SK-N-SH (cell line): ENCODE data around the gene TUBB6. TPM values are rescaled to one million over a fixed set of nuclear protein-coding genes. Genes with fewer than 3 reads are reported as not detected.

ENCODE experiments used
- CTCF ChIA-PET: fragments of 300-600, 350-600 bp; formaldehyde crosslinking; extraction: SDS; loops from one replicate; lab custom pipeline; 2021; lab: Yijun Ruan, JAX
- POLR2A ChIA-PET: fragments of 350-600 bp; sonication (Branson Sonifier 250); formaldehyde crosslinking; extraction: SDS; loops from one replicate; lab custom pipeline; 2020; ENCODE audit warnings: antibody characterized with exemption, inconsistent platforms; lab: Yijun Ruan, JAX
- DNase-seq: peaks from one replicate; pipeline ENCODE4 v3.0.0; 2012
- H2AFZ ChIP-seq: fragments of 200-600 bp; sonication (generic); 2 replicates; pipeline ENCODE4 v1.8.1; 2016; ENCODE audit warnings: antibody characterized with exemption, mild to moderate bottlenecking, low read depth
- H3F3A ChIP-seq: fragments of 200-600 bp; sonication (generic); replicated peaks from 2 replicates; pipeline ENCODE3; 2016; ENCODE audit warnings: antibody characterized with exemption, mild to moderate bottlenecking; ENCODE audit not compliant: insufficient read depth
- H3K27ac ChIP-seq, 2 experiments: fragments of 200-500 bp in 1 of 2; fragments of 200-600 bp in 1 of 2; sonication (Bioruptor generic) in 1 of 2; sonication (generic), shearing (Covaris generic) in 1 of 2; 2 replicates each; pipeline versions ENCODE4 v1.5.1 to v1.6.1; 2014 to 2016; ENCODE audit warnings: low read depth in 2 of 2, inconsistent platforms in 1 of 2, low read length in 1 of 2, mild to moderate bottlenecking in 1 of 2, mixed read lengths in 1 of 2
- H3K27me3 ChIP-seq: fragments of 200-600 bp; sonication (generic), shearing (Covaris generic); 2 replicates; pipeline ENCODE4 v1.6.1; 2016; ENCODE audit warnings: mixed run types; ENCODE audit not compliant: insufficient read depth
- H3K36me3 ChIP-seq, 2 experiments: fragments of 200-500 bp in 1 of 2; fragments of 200-600 bp in 1 of 2; sonication (Bioruptor generic) in 1 of 2; sonication (generic) in 1 of 2; replicated peaks in 1 of 2; 2 replicates each; pipeline versions ENCODE3 to v1.5.1; 2014 to 2016; ENCODE audit warnings: low read length in 1 of 2, mild to moderate bottlenecking in 1 of 2; ENCODE audit not compliant: insufficient read depth in 2 of 2, control insufficient read depth in 1 of 2
- H3K4me1 ChIP-seq, 2 experiments: fragments of 200-500 bp in 1 of 2; fragments of 200-600 bp in 1 of 2; sonication (Bioruptor generic) in 1 of 2; sonication (generic), shearing (Covaris generic) in 1 of 2; 2 replicates each; pipeline versions ENCODE4 v1.5.1 to v1.6.1; 2014 to 2016; ENCODE audit warnings: low read depth in 1 of 2, low read length in 1 of 2, mixed run types in 1 of 2; ENCODE audit not compliant: insufficient read depth in 2 of 2, control insufficient read depth in 1 of 2
- H3K4me2 ChIP-seq: fragments of 200-600 bp; sonication (generic), shearing (Covaris generic); 2 replicates; pipeline ENCODE4 v1.6.1; 2017; ENCODE audit warnings: mixed run types
- H3K4me3 ChIP-seq, 2 experiments: fragments of 200-500 bp in 1 of 2; fragments of 200-600 bp in 1 of 2; sonication (Bioruptor generic) in 1 of 2; sonication (generic), shearing (Covaris generic) in 1 of 2; 2 replicates each; pipeline versions ENCODE4 v1.5.1 to v1.8.1; 2014 to 2016; ENCODE audit warnings: low read depth in 2 of 2, inconsistent platforms in 1 of 2, low read length in 1 of 2, mild to moderate bottlenecking in 1 of 2, mixed read lengths in 1 of 2, moderate library complexity in 1 of 2
- H3K79me2 ChIP-seq: fragments of 200-600 bp; sonication (generic); 2 replicates; pipeline ENCODE4 v1.8.1; 2017; ENCODE audit warnings: mild to moderate bottlenecking; ENCODE audit not compliant: insufficient read depth
- H3K9ac ChIP-seq: fragments of 200-600 bp; sonication (generic); 2 replicates; pipeline ENCODE4 v1.6.1; 2017; ENCODE audit warnings: mixed run types
- H3K9me2 ChIP-seq: fragments of 200-600 bp; sonication (generic); 2 replicates; pipeline ENCODE4 v1.6.1; 2017; ENCODE audit warnings: mixed run types
- H3K9me3 ChIP-seq: fragments of 200-600 bp; sonication (generic); 2 replicates; pipeline ENCODE4 v1.6.1; 2017; ENCODE audit warnings: mixed run types, mild to moderate bottlenecking, moderate library complexity
- H4K20me1 ChIP-seq: fragments of 200-600 bp; sonication (generic); 2 replicates; pipeline ENCODE4 v1.6.1; 2017; ENCODE audit warnings: mild to moderate bottlenecking, mixed run types; ENCODE audit not compliant: insufficient read depth
- CTCF ChIP-seq: fragments of 200-600 bp; sonication (generic); IDR thresholded peaks from 2 replicates; pipeline ENCODE4 v1.6.1; 2017; ENCODE audit warnings: antibody characterized with exemption, mild to moderate bottlenecking, moderate library complexity
- EZH2phosphoT487 ChIP-seq: fragments of 200-600 bp; sonication (generic); IDR thresholded peaks from 2 replicates; pipeline ENCODE4 v1.6.1; 2017; ENCODE audit warnings: low read depth, mixed run types, mild to moderate bottlenecking, antibody characterized with exemption, moderate library complexity, borderline replicate concordance
- JUND ChIP-seq: IDR thresholded peaks from 2 replicates; pipeline ENCODE4 v1.4.0; 2012
- MAX ChIP-seq: IDR thresholded peaks from 2 replicates; pipeline ENCODE4 v1.4.0; 2012; ENCODE audit warnings: low read depth
- NRF1 ChIP-seq: IDR thresholded peaks from 2 replicates; pipeline ENCODE4 v1.6.1; 2012; ENCODE audit warnings: low read depth, mild to moderate bottlenecking, low read length
- SMC3 ChIP-seq: IDR thresholded peaks from 2 replicates; pipeline ENCODE4 v1.6.1; 2012; ENCODE audit warnings: low read depth, low read length, improper control_type of control experiment
- TAF1 ChIP-seq: IDR thresholded peaks from 2 replicates; pipeline ENCODE4 v1.6.1; 2012; ENCODE audit warnings: low read depth, mild to moderate bottlenecking, low read length, moderate library complexity, borderline replicate concordance
- TCF12 ChIP-seq: IDR thresholded peaks from 2 replicates; pipeline ENCODE4 v1.4.0; 2012
- USF1 ChIP-seq: IDR thresholded peaks from 2 replicates; pipeline ENCODE4 v1.4.0; 2012; ENCODE audit warnings: low read depth, borderline replicate concordance
- WGBS: methylation state at CpG from one replicate; pipeline ENCODE4 v1.1.6; 2017; ENCODE audit warnings: low lambda C conversion rate; 5-methylcytosine and 5-hydroxymethylcytosine counted together
- polyA plus RNA-seq, 3 experiments: library from polyadenylated mRNA; depleted of rRNA; stranded (reverse); fragments of >200 nt; gene quantifications; 2 replicates each; pipeline ENCODE4 v1.2.3, GENCODE V29; 2012
- TF ChIP-seq, protein P1 (sequence below): fragments of 150-350 bp; IDR thresholded peaks from 2 replicates; pipeline ENCODE4 v1.6.1; 2017; ENCODE audit warnings: antibody characterized with exemption, low read length, low read depth, borderline replicate concordance

TUBB6 gene
- polyA plus RNA-seq, 1 of the 3 experiments (the other 2 are of a cell fraction) = 387 TPM

DNA sequence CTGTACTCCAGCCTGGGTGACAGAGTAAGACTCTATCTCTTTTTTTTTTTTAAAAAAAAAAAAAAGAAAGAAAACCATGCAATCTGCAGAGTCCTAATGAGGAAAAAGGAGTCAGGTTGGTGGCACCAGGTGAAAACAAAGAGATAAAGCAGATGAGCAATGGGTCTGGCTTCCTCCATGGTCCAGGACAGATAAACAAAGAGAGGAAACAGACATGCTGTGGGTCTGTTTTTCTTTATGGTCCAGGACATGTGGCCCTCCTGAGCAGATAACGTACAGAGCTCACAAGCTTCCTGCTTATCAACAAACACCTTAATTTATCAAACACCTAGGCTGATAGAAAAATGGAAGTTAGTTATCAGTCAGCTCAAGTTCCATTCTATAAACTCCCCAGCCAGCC lies 24.4 kb upstream of the TUBB6 start (continued):
- TF ChIP-seq MAX (no peak), TCF12 (no peak)

- H3K4me3 ChIP-seq = peak overlapping the region; percentile 53 to 60
- H3K27ac ChIP-seq = no peak overlapping the region
- H3K9me3 ChIP-seq = no peaks in the 10 kb centered on the region
- ChIA-PET CTCF (interaction anchor here (0.7 to 4.1 kb wide), 3 partner anchors 8 to 82 kb away, joined by 3 to 27 read pairs (median 3); no protein-coding TSS in a partner anchor), POLR2A (no interaction called here)
- peak overlapping the region; percentile 87 for H3K4me2 ChIP-seq
- peaks cover 10 to 15% of the 10 kb centered on the region in 2 experiments; a peak in 2 of 4 replicates for H3K4me1 ChIP-seq
- peak; percentile 47 for DNase-seq
- 11% methylated on average over 10 of the region's 37 CpGs for WGBS
- TF ChIP-seq USF1 (no peak), EZH2phosphoT487 (no peak), CTCF (no peak), MAX (no peak), NRF1 (no peak), TAF1 (no peak), SMC3 (no peak), JUND (no peak)
- TF ChIP-seq, protein P1, sequence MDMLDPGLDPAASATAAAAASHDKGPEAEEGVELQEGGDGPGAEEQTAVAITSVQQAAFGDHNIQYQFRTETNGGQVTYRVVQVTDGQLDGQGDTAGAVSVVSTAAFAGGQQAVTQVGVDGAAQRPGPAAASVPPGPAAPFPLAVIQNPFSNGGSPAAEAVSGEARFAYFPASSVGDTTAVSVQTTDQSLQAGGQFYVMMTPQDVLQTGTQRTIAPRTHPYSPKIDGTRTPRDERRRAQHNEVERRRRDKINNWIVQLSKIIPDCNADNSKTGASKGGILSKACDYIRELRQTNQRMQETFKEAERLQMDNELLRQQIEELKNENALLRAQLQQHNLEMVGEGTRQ = no peak
- no peaks in the 10 kb centered on the region for H3K79me2 ChIP-seq
- no peak overlapping the region for H2AFZ ChIP-seq
- H3K36me3 ChIP-seq = no peaks in the 10 kb centered on the region
- H4K20me1 ChIP-seq = no peaks in the 10 kb centered on the region
- no peaks in the 10 kb centered on the region for H3K27me3 ChIP-seq
- no peak overlapping the region for H3K9ac ChIP-seq
- H3F3A ChIP-seq = peaks cover 5% of the 10 kb centered on the region
- H3K9me2 ChIP-seq = no peaks in the 10 kb centered on the region
Observed at GRCh38 chr18:12287131-12287681, 20.8 kb upstream of the TUBB6 start.
